ENCODE measurements around the gene TMPRSS5.

GRCh38 chr11:113647856-113648255 lies 58.3 kb downstream of the TMPRSS5 start:
- TF ChIP-seq POLR2A (IDR thresholded peaks at IDR 0.05) (no peak), CTCF (IDR thresholded peaks at IDR 0.05) (no peak)
